GM19328 (cell line): Measurements from ENCODE around the gene GDPD2.

Experiments used
- ATAC-seq: cut with Tn5 transposase; IDR thresholded peaks from one replicate; pipeline ENCODE4 v1.9.1; 2021; ENCODE audit warnings: mild to moderate bottlenecking, moderate library complexity; ENCODE audit not compliant: unreplicated experiment

Gene GDPD2

GRCh38 chrX:70437011-70437410, 13.9 kb downstream of the GDPD2 start:
- ATAC-seq = no peak

- no peak for ATAC-seq
Observed at GRCh38 chrX:70437921-70438665, 15.0 kb downstream of the GDPD2 start.

- no peak for ATAC-seq
Observed at GRCh38 chrX:70439016-70439415, 15.9 kb downstream of the GDPD2 start.

DNA sequence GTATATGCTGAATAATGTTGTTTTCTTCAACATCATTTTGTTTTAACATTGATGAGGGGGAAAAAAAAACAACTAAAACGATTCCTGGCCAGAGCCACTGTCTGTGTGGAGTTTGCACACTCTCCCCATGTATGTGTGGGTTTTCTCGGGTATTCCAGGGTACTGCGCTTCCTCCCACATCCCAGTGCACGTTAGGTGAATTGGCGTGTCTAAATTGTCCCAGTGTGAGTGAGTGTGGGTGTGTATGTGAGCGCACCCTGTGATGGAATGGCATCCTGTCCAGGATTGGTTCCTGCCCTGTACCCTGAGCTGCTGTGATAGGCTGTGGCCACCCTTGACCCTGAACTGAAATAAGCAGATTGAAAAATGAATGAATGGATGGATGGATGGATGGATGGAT, 19.1 kb downstream of the GDPD2 start:
- no peak for ATAC-seq

GRCh38 chrX:70444326-70444945, 21.3 kb downstream of the GDPD2 start, which contains the start of gene DLG3:
Gene DLG3, plus strand, starts transcription at chrX:70444835. Its CDS starts 367 bp downstream, at chrX:70445202.
- no peak for ATAC-seq

- no peak for ATAC-seq
Observed at GRCh38 chrX:70444946-70445656, 22.0 kb downstream of the GDPD2 start.

- ATAC-seq = no peak
Observed at GRCh38 chrX:70445951-70446350, 22.8 kb downstream of the GDPD2 start.

DNA sequence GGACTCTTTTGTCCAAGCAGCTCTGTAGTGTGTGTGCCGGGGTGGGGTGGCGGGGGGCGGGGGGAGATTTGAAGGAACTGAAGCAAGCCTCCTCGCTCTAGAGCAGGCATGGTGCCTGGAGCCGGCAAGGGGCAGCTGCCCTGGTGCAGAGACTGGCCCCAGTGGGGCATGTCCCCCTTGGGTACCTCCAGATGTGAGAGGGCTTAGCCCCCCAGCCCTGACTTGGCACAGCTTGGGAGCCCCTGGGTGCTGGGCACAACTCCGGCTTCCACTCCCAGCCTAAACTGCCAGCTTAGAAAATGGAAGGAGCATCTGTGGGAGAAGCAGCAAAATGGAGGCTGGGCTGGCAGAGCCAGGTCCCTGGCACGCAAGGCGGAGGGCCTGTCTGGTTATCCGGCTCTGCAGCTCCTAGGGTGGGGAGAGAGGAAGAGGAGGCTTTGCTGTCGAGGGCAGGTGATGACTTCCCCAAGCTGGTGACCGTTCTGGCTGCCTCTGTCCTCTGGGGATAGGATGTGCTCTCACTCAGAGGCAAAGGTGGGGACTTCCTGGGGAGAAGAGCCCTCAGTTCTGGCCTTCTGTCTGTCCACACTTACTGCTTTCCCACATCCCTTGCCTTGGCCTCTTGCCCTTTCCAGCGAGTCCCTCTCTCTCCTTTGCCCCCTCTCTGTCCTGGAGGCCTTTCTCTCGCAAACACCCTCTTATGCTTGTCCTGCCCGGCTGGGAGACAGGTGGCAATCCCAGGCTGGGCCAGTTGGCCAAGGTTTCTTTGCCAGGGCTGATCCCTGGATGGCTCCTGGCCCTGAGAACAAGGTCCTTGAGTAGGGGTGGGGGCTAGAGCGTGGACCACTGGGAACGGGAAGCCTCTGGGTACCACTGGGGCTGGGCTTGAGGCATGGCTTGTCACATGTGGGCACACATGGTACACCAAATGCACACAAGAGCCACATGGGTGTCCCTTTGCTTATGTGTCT, 23.6 kb downstream of the GDPD2 start:
- no peak for ATAC-seq

GRCh38 chrX:70449457-70449966, 26.4 kb downstream of the GDPD2 start:
- ATAC-seq = no peak

DNA sequence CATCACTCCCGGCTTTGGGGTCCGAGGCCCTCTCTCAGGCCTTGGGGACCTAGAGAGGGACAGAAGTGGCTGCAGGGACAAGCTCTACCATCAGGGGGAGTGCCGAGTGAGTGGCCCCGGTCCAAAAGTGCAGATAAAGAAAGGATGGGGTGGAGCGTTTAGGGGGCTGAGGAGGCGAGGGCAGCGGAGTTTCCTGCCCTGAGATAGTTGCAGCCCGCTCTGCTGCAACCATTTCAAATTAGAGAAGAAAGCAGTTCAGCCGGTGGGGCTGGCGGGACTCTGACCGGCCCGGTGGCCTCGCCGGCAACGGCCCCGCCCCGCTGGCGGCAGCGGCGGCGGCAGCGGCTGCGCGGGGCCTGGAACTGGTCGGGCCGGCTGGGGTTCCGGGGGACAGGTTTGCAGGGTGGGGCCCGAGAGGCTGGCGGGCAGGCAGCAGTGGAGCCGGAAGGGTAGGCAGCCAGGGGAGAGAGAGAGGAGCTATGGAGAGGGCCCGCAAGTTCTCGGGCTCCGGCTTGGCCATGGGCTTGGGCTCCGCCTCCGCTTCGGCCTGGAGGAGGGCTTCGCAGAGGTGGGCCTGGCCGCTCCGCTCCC, 29.1 kb downstream of the GDPD2 start:
- peak; percentile 45 for ATAC-seq

DNA sequence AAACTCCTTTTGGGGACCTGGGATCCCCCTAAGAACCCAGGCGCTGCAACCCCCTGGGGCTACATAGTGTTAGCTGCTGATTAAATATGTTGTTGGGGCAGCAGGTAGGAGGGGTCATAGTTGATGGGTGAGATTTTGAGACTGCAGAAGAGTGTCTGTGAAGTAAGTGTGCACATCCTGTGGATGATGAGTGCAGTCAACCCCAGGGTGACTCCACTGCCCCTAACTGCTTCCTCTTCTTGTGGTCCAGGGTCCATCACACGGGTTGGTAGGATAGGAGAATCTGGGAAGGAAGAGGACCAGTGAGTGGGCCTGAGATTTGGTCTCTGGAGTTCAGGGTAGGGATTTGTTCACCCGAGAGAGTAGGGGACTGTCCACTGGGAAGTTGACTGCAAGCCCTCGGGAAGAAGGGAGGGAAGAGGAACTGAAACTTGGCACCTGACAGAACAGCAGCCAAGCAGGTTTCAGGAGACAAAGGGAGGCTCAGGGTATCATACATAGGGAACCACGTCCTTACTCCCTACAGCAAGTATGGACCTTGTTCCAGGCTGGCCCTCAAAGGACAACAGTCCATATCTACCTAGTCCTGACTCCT, 30.0 kb downstream of the GDPD2 start:
- ATAC-seq = no peak

DNA sequence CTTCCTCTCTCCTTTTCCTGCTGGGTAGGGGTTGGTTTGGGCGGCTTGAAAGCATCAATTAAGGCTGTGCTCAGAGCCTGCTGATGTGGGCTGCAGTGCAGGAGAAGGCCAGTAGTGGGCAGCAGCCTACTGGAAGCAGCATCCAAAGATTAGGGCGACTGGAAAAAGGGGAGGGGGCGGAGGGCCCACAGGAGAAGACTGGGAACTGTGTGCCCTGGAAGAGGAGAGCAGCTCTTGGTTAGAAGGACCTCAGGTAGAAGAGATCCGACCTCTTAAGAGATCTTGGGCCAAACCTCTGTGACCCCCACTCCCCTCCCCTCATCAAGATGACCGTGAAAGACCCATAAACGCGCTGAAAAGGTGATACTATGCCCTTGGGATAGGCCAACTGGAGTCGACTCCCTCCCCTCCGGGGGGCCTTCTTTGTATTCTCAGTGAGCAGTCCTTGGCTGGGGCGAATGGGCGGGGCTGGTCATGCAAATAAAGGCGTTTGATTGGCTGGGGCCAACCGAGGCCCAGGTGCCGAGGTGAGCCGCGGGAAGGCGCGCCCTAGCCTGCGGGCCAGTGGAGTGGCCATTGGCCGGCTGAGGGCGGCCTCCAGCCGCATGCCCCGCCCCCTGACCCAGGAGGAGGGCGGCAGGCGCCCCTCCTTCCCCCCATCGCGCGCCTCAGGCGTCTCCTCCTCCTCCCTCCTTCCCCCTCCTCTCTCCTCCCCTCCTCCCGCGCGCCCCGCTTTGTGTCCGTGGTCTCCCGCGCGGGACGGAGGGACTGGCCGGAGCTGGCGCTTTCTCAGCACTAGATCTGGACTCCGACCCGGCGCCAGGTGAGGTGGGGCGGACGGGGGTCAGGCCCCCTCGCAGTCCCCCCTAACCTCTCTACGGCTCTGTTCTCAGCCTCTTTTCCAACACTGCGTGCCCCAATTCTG, 31.6 kb downstream of the GDPD2 start:
- ATAC-seq = peak; percentile 37

GRCh38 chrX:70455366-70456202, 32.5 kb downstream of the GDPD2 start:
- no peak for ATAC-seq

DNA sequence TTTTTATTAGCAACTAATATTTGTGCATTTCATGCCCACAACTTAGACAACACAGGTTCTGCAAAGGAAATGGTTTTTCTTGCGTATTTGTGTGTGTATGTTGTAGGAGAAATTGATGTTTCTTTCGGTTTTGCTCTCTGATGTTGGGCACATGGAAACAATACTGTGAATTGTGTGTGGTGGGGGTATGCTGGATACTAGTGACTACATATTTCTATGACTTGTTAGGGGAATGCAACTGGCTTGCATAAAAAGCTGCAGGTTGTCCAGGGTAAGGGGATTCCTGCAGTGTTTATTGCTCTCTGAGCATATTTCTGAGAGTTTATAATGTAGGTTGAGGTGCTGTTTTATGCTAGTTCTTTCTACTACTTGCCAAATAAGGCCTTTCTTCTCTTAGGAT, 33.1 kb downstream of the GDPD2 start:
- ATAC-seq = no peak

- ATAC-seq = no peak
Observed at GRCh38 chrX:70461026-70461425, 37.9 kb downstream of the GDPD2 start.

- no peak for ATAC-seq
Observed at GRCh38 chrX:70464051-70464450, 40.9 kb downstream of the GDPD2 start.

GRCh38 chrX:70466968-70467367, 43.9 kb downstream of the GDPD2 start:
- ATAC-seq = no peak

- no peak for ATAC-seq
Observed at GRCh38 chrX:70468709-70469108, 45.6 kb downstream of the GDPD2 start.
